ENCODE data around the gene TCP1.
"Not testable (repeated sequence)": the region's sequence is repeated elsewhere in the genome, so short reads cannot be mapped to it uniquely, and the experiment has no call there.

The TCP1 gene

GRCh38 chr6:159789377-159790148 lies at the start of gene TCP1:
TCP1 (minus strand) TSS chr6:159789602; CDS start chr6:159789468, 134 bp downstream.
- DNase-seq = peak; percentile 100

GRCh38 chr6:159838020-159838744 lies 48.8 kb upstream of the TCP1 start:
- DNase-seq = no peak

- DNase-seq = no peak
Observed at GRCh38 chr6:159837511-159837910, 48.1 kb upstream of the TCP1 start.

GRCh38 chr6:159836718-159837490 lies 47.5 kb upstream of the TCP1 start:
- DNase-seq = no peak

GRCh38 chr6:159833997-159834603 lies 44.7 kb upstream of the TCP1 start:
- no peak for DNase-seq

- DNase-seq = peak; percentile 36
Observed at GRCh38 chr6:159833556-159833955, 44.2 kb upstream of the TCP1 start.

- no peak for DNase-seq
Observed at GRCh38 chr6:159832946-159833345, 43.5 kb upstream of the TCP1 start.

GRCh38 chr6:159831373-159831679 lies 41.9 kb upstream of the TCP1 start:
- no peak for DNase-seq

GRCh38 chr6:159830501-159831372 lies 41.3 kb upstream of the TCP1 start:
- no peak for DNase-seq

- DNase-seq = peak; percentile 61
Observed at GRCh38 chr6:159829526-159829925, 40.1 kb upstream of the TCP1 start.

- peak; percentile 59 for DNase-seq
Observed at GRCh38 chr6:159828074-159828473, 38.7 kb upstream of the TCP1 start.

GRCh38 chr6:159826968-159827647 lies 37.7 kb upstream of the TCP1 start:
- no peak for DNase-seq

GRCh38 chr6:159826004-159826403 lies 36.6 kb upstream of the TCP1 start:
- DNase-seq = no peak

- not testable (repeated sequence) for DNase-seq
Observed at GRCh38 chr6:159824690-159825089, 35.3 kb upstream of the TCP1 start.

GRCh38 chr6:159823953-159824352 lies 34.6 kb upstream of the TCP1 start:
- no peak for DNase-seq

GRCh38 chr6:159821726-159822125 lies 32.3 kb upstream of the TCP1 start:
- DNase-seq = no peak

- no peak for DNase-seq
Observed at GRCh38 chr6:159821122-159821521, 31.7 kb upstream of the TCP1 start.

GRCh38 chr6:159819932-159820640 lies 30.7 kb upstream of the TCP1 start:
- no peak for DNase-seq

- DNase-seq = no peak
Observed at GRCh38 chr6:159819098-159819497, 29.7 kb upstream of the TCP1 start.

GRCh38 chr6:159817951-159818739 lies 28.7 kb upstream of the TCP1 start:
- DNase-seq = no peak

All from fibroblast of skin of right biceps (primary cell).